ENCODE data around the gene HIPK3. TPM values are rescaled to one million over a fixed set of nuclear protein-coding genes. Genes with fewer than 3 reads are reported as not detected.

Gene HIPK3
- total and polyA plus RNA-seq, 12 donors, result 14.2 to 154 (median 85.3) TPM

- intact Hi-C loops (cut with DNase I), result no loop called here
- H3K36me3 ChIP-seq (replicated peaks in 1 of 2), result peaks cover 0 to 81% of the 10 kb centered on the region in 2 donors
- TF ChIP-seq POLR2A (IDR thresholded peaks at IDR 0.05) (no peak), CTCF (IDR thresholded peaks at IDR 0.05) (no peak)
- no peaks in the 10 kb centered on the region for H3K9me3 ChIP-seq (replicated peaks in 1 of 3)
- H3K27me3 ChIP-seq, result no peaks in the 10 kb centered on the region
- DNase-seq, result no peak
- 97 to 100% (median 99%) methylated on average over 4 of the region's 4 CpGs for WGBS, 4 donors
- no peak overlapping the region for H3K4me3 ChIP-seq
- no peak overlapping the region for H3K27ac ChIP-seq
- no peaks in the 10 kb centered on the region for H3K4me1 ChIP-seq (replicated peaks in 1 of 2)
Observed at GRCh38 chr11:33350287-33350686, 93.1 kb downstream of the HIPK3 start.

GRCh38 chr11:33358150-33358831 is 101.1 kb downstream of the HIPK3 start:
- H3K4me3 ChIP-seq, result no peak overlapping the region
- WGBS, 4 donors, result 67 to 78% (median 73%) methylated on average over 4 of the region's 4 CpGs
- intact Hi-C loops (cut with DNase I), result no loop called here
- H3K4me1 ChIP-seq (replicated peaks in 1 of 2), result no peaks in the 10 kb centered on the region
- H3K27me3 ChIP-seq, result no peaks in the 10 kb centered on the region
- DNase-seq, result no peak
- H3K9me3 ChIP-seq (replicated peaks in 1 of 3), result no peaks in the 10 kb centered on the region
- no peak for TF ChIP-seq POLR2A (IDR thresholded peaks at IDR 0.05)
- no peak for TF ChIP-seq CTCF (IDR thresholded peaks at IDR 0.05)
- H3K27ac ChIP-seq, result no peak overlapping the region
- peaks cover 0 to 11% of the 10 kb centered on the region in 2 donors for H3K36me3 ChIP-seq (replicated peaks in 1 of 2)

GRCh38 chr11:33360642-33361041 is 103.5 kb downstream of the HIPK3 start:
- H3K4me3 ChIP-seq, result no peak overlapping the region
- no peaks in the 10 kb centered on the region for H3K4me1 ChIP-seq (replicated peaks in 1 of 2)
- H3K27me3 ChIP-seq, result no peaks in the 10 kb centered on the region
- 72 to 78% (median 75%) methylated on average over 4 of the region's 4 CpGs for WGBS, 4 donors
- no peak for DNase-seq
- intact Hi-C loops (cut with DNase I), result loop anchor here (5.0 to 10.0 kb wide), 3 partner anchors 327 to 474 kb away; no protein-coding TSS in a partner anchor
- no peak for TF ChIP-seq CTCF (IDR thresholded peaks at IDR 0.05)
- TF ChIP-seq POLR2A (IDR thresholded peaks at IDR 0.05), result no peak
- H3K27ac ChIP-seq, result no peak overlapping the region
- no peaks in the 10 kb centered on the region for H3K36me3 ChIP-seq (replicated peaks in 1 of 2)
- H3K9me3 ChIP-seq (replicated peaks in 1 of 3), result no peaks in the 10 kb centered on the region

- TF ChIP-seq POLR2A (IDR thresholded peaks at IDR 0.05) (no peak), CTCF (IDR thresholded peaks at IDR 0.05) (peak; percentile 64 to 79 (median 74))
- intact Hi-C loops (cut with DNase I), result loop anchor here (5.0 to 10.0 kb wide), 3 partner anchors 325 to 473 kb away; no protein-coding TSS in a partner anchor
- Histone ChIP-seq H3K27me3 (no peaks in the 10 kb centered on the region), H3K4me1 (replicated peaks in 1 of 2) (no peaks in the 10 kb centered on the region), H3K27ac (no peak overlapping the region), H3K36me3 (replicated peaks in 1 of 2) (no peaks in the 10 kb centered on the region), H3K4me3 (no peak overlapping the region), H3K9me3 (replicated peaks in 1 of 3) (no peaks in the 10 kb centered on the region)
- WGBS, 4 donors, result 18 to 22% (median 20%) methylated on average over 6 of the region's 6 CpGs
- DNase-seq, result peak in 1 of 7 donors; percentile 27
Observed at GRCh38 chr11:33362051-33362910, 105.1 kb downstream of the HIPK3 start.

All from adrenal gland (tissue), 12 donors.